Vagina (tissue), 2 donors: Measurements from ENCODE around the gene LAMA2. TPM values are rescaled to one million over a fixed set of nuclear protein-coding genes. Genes with fewer than 3 reads are reported as not detected.
A peak's percentile ranks its signal among the peaks of the same experiment; 100 is the strongest.

Source experiments
- DNase-seq, 2 donors: peaks; one replicate each; pipeline ENCODE4 v3.0.0-alpha.2; 2017; ENCODE audit errors: extremely low spot score in 2 of 2
- H3K27ac ChIP-seq: fragments of 200-600 bp; sonication (generic); one replicate; pipeline ENCODE4 v1.5.1; 2019
- H3K27me3 ChIP-seq: fragments of 200-600 bp; sonication (generic); one replicate; pipeline ENCODE4 v1.5.1; 2019
- H3K36me3 ChIP-seq, 2 donors: fragments of 200-600 bp; sonication (generic); one replicate each; pipeline ENCODE4 v1.5.1; 2017 to 2019
- H3K4me1 ChIP-seq: fragments of 200-600 bp; sonication (generic); one replicate; pipeline ENCODE4 v1.5.1; 2019
- H3K4me3 ChIP-seq, 2 donors: fragments of 200-600 bp; sonication (generic); 1 replicate in 1 of 2; 2 replicates in 1 of 2; pipeline ENCODE4 v1.5.1; 2016 to 2019
- H3K9me3 ChIP-seq: fragments of 200-600 bp; sonication (generic); one replicate; pipeline ENCODE4 v1.5.1; 2019
- POLR2A ChIP-seq, 2 donors: fragments of 450-650 bp; IDR thresholded peaks; one replicate each; pipeline ENCODE4 v1.6.1; 2017; ENCODE audit warnings: antibody characterized with exemption in 2 of 2, mild to moderate bottlenecking in 2 of 2, moderate library complexity in 2 of 2
- POLR2AphosphoS5 ChIP-seq, 2 donors: sonication (generic); formaldehyde crosslinking; IDR thresholded peaks; one replicate each; pipeline ENCODE4 v1.9.0; 2017; ENCODE audit warnings: antibody characterized with exemption in 2 of 2, mild to moderate bottlenecking in 2 of 2, low read depth in 1 of 2; ENCODE audit not compliant: insufficient read depth in 1 of 2
- intact Hi-C: fragments of 100-400 bp; cut with DNase I; formaldehyde crosslinking; loops from one replicate; pipeline ENCODE4 v1.15.1; 2023
- total RNA-seq: library from RNA; depleted of rRNA; stranded (reverse); fragments of >200 nt; gene quantifications from one replicate; pipeline ENCODE4 v1.2.3, GENCODE V29; 2016
- TF ChIP-seq, protein P1 (sequence below), 3 experiments: fragments of 450-650 bp in 2 of 3; fragments of 200-600 bp in 1 of 3; sonication (generic) in 1 of 3; IDR thresholded peaks; one replicate each; pipeline ENCODE4 v1.5.1; 2017 to 2019; ENCODE audit warnings: antibody characterized with exemption in 3 of 3, mild to moderate bottlenecking in 2 of 3, moderate library complexity in 2 of 3

The LAMA2 gene
- total RNA-seq, 1 donor from 2014 or later, result 91.1 TPM

DNA sequence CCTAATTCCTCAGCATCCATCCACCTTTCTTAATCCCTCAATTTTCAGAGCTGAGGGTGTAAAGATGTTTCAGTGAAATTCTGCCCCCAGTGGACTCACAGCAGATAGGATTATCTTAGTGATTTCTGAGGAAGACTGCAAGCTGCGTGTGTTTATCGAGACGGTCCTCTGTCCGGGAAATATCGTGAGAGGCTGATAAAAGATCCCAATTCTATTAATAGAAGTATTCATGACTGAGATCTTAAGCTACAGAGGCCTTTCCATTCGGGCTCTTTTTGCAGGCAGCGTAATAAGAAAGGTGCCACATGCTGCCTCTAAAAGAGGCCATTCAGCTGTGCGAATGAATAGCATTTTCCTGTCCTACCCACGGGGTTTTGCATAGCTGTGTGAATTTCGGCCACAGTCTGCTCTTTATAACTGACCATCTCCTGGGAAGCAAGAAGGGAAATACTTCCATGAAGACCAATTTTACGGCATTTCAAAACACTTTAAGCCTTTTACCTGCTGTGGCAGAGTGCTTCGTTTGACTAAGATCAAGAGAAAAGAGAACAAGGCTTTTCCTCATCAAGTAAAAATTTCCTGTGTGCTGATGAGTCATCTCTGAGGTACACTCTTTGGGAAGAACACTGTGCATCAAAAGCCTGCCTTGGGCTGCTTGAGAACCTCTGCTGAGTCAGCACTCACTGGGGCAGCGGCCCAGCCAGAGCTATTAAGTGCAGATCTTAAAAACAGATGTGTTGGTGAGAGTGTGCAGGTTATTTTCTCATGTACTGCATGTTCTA lies 618.2 kb downstream of the LAMA2 start:
- intact Hi-C loops, result no loop called here
- H3K27me3 ChIP-seq, result no peaks in the 10 kb centered on the region
- H3K4me3 ChIP-seq, result no peak overlapping the region
- peaks cover 34% of the 10 kb centered on the region for H3K4me1 ChIP-seq
- H3K9me3 ChIP-seq, result no peaks in the 10 kb centered on the region
- DNase-seq, result no peak
- no peaks in the 10 kb centered on the region for H3K36me3 ChIP-seq
- TF ChIP-seq, protein P1, sequence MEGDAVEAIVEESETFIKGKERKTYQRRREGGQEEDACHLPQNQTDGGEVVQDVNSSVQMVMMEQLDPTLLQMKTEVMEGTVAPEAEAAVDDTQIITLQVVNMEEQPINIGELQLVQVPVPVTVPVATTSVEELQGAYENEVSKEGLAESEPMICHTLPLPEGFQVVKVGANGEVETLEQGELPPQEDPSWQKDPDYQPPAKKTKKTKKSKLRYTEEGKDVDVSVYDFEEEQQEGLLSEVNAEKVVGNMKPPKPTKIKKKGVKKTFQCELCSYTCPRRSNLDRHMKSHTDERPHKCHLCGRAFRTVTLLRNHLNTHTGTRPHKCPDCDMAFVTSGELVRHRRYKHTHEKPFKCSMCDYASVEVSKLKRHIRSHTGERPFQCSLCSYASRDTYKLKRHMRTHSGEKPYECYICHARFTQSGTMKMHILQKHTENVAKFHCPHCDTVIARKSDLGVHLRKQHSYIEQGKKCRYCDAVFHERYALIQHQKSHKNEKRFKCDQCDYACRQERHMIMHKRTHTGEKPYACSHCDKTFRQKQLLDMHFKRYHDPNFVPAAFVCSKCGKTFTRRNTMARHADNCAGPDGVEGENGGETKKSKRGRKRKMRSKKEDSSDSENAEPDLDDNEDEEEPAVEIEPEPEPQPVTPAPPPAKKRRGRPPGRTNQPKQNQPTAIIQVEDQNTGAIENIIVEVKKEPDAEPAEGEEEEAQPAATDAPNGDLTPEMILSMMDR (IDR thresholded peaks at IDR 0.05), result no peak
- TF ChIP-seq POLR2A (IDR thresholded peaks at IDR 0.05) (no peak), POLR2AphosphoS5 (IDR thresholded peaks at IDR 0.05; ENCODE audit: insufficient read depth in 1 of 2, low read depth in 1 of 2) (peak in 1 of 2 donors; percentile 82)
- peak overlapping the region; percentile 68 for H3K27ac ChIP-seq

DNA sequence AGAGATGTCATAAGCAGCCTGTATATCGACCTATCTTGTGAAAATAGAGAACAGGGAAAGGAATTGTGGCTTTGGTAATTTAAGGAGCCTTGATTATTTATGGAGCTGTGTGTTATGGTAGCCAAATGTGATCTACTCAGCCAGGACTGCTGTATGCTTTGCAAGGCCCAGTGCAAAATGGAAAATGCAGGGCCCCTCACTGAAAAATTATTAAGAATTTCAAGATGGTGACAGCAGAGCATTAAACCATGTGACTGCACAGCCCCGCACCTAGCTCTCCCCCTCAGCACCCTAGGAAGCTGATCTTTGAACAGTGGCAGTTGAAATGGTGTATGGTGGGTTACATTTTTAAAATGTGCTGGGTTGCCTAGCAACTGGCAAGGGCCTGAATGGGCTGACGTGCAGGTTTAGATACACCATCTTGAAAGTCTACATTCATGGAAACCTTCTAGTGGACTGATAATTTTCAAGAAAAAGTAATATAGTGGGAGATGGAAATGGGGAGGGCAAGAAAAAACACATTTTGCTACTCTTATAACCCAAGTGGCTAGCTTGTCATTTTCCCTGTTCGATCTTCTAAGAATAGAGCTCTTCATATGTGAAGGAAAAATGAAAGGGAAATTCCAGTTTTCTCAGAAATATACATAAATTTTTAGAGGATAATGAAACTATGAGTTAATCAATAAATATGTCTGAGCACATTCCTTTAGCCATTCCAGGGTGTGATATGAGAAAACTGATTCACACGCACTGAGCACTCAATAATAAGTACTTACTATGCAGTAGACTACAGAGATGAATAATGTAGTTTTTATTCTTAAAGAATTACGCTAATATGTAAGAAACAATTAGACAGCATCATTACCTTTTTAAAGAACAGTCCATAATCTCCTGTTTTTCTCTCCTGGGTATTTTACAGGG lies 619.1 kb downstream of the LAMA2 start:
- no peak for DNase-seq
- TF ChIP-seq POLR2AphosphoS5 (IDR thresholded peaks at IDR 0.05; ENCODE audit: insufficient read depth in 1 of 2, low read depth in 1 of 2) (no peak), POLR2A (IDR thresholded peaks at IDR 0.05) (no peak)
- TF ChIP-seq, protein P1 (IDR thresholded peaks at IDR 0.05), result no peak
- Histone ChIP-seq H3K4me1 (peaks cover 34% of the 10 kb centered on the region), H3K27me3 (no peaks in the 10 kb centered on the region), H3K9me3 (no peaks in the 10 kb centered on the region), H3K4me3 (no peak overlapping the region), H3K36me3 (no peaks in the 10 kb centered on the region), H3K27ac (no peak overlapping the region)
- intact Hi-C loops, result no loop called here

DNA sequence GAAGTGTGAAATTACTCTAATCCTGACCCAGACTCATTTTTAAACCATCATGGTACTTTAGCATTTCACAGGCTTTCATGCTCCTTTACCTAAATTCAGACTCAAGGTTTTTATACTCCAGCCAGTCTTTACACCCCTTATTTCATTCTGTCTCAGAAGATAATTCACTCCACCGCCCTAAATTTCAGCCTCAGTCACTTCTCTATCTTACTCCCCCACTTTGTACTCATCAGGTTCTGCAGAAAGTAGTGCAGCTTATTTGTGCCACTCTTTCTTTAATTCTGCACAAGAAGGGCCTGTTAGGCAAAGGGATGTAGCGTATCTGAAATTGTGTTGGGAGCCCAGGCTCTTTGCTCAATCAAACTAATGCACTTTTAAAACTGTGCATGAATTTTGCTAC lies 621.5 kb downstream of the LAMA2 start:
- H3K36me3 ChIP-seq, result no peaks in the 10 kb centered on the region
- intact Hi-C loops, result no loop called here
- DNase-seq, result no peak
- H3K9me3 ChIP-seq, result no peaks in the 10 kb centered on the region
- no peak overlapping the region for H3K4me3 ChIP-seq
- H3K4me1 ChIP-seq, result peaks cover 15% of the 10 kb centered on the region
- H3K27ac ChIP-seq, result no peak overlapping the region
- H3K27me3 ChIP-seq, result no peaks in the 10 kb centered on the region
- TF ChIP-seq POLR2AphosphoS5 (IDR thresholded peaks at IDR 0.05; ENCODE audit: insufficient read depth in 1 of 2, low read depth in 1 of 2) (no peak), POLR2A (IDR thresholded peaks at IDR 0.05) (no peak)
- TF ChIP-seq, protein P1 (IDR thresholded peaks at IDR 0.05), result no peak

DNA sequence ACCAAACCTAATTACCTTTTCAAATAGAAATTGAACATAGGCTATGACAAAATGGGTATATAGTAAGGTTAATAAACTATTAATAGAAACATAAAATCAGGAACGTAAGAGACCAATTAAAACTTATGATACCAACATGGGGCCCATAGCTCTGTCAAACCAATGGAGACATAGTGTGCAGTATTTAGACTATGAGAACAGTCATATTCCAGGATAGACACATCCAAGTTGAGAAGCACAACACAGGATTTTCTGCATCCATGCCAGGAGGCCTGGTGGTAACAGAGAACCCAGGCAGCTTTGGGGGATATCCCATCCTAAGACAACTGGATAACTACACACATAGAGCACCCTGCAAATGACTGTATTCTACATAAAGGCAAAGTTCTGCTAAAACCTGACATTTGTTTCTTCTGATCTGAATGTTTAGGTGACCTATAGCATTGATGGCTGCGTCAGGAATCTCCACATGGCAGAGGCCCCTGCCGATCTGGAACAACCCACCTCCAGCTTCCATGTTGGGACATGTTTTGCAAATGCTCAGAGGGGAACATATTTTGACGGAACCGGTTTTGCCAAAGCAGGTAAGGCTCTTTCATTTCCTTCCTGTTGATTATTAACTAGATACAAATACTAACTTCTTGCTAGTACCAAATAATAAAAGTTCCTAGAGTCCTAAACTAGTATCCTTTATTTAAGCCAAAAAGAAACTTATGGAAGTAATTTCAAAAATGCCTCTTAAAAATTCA lies 624.3 kb downstream of the LAMA2 start:
- Histone ChIP-seq H3K9me3 (no peaks in the 10 kb centered on the region), H3K4me1 (no peaks in the 10 kb centered on the region), H3K27me3 (no peaks in the 10 kb centered on the region), H3K36me3 (no peaks in the 10 kb centered on the region), H3K27ac (no peak overlapping the region), H3K4me3 (no peak overlapping the region)
- no peak for DNase-seq
- TF ChIP-seq POLR2AphosphoS5 (IDR thresholded peaks at IDR 0.05; ENCODE audit: insufficient read depth in 1 of 2, low read depth in 1 of 2), result no peak
- TF ChIP-seq POLR2A (IDR thresholded peaks at IDR 0.05), result no peak
- TF ChIP-seq, protein P1 (IDR thresholded peaks at IDR 0.05), result no peak
- intact Hi-C loops, result no loop called here
